K562 (cell line): ENCODE data around the gene MAP1LC3B2. TPM values are rescaled to one million over a fixed set of nuclear protein-coding genes. Genes with fewer than 3 reads are reported as not detected.

Experiments used
- ATAC-seq: fragments of 200-7000 bp; cut with Tn5 transposase; 3 replicates; pipeline ENCODE4 v1.9.1; 2020; ENCODE audit warnings: moderate library complexity
- BruUV-seq: library from RNA; stranded (reverse); fragments of 400-500 nt; replicated peaks from 2 replicates; lab custom pipeline; 2021; lab: Mats Ljungman, UMichigan
- CTCF ChIA-PET: fragments of 300-600 bp; formaldehyde crosslinking; extraction: SDS; loops from one replicate; lab custom pipeline; 2021; ENCODE audit warnings: low intra/inter-chr PET ratio; lab: Yijun Ruan, JAX
- POLR2A ChIA-PET: fragments of 300-600, 350-650 bp; sonication (Branson Sonifier 250); formaldehyde crosslinking; extraction: SDS; loops from one replicate; lab custom pipeline; 2021; ENCODE audit warnings: antibody characterized with exemption, inconsistent platforms; lab: Yijun Ruan, JAX
- DNase-seq, 4 experiments: peaks; one replicate each; pipeline versions ENCODE4 v3.0.0 to v3.0.0-alpha.2; 2011 to 2018; ENCODE audit warnings: low spot score in 3 of 4, mixed read lengths in 3 of 4; ENCODE audit errors: extremely low read depth in 1 of 4
- FAIRE-seq: peaks from 2 replicates; lab custom pipeline; 2011; peaks lifted over from hg19 to GRCh38; lab: Jason Lieb, UNC
- H2AFZ ChIP-seq: 2 replicates; pipeline ENCODE4 v1.6.0; 2011; ENCODE audit warnings: low read depth, low read length, control low read depth, inconsistent platforms
- H3K27ac ChIP-seq: fragments of 200-600 bp; 3 replicates; pipeline ENCODE4 v1.8.0; 2011; ENCODE audit warnings: low read depth, mild to moderate bottlenecking, control low read depth, inconsistent platforms, low read length, moderate library complexity, mixed read lengths; ENCODE audit errors: extremely low read depth
- H3K27me3 ChIP-seq, 2 experiments: fragments of 300-600 bp in 1 of 2; 2 replicates in 1 of 2; 3 replicates in 1 of 2; pipeline versions ENCODE4 v1.6.0 to v1.8.0; 2011; ENCODE audit warnings: inconsistent platforms in 2 of 2, low read length in 2 of 2, mild to moderate bottlenecking in 1 of 2, mixed read lengths in 1 of 2, moderate library complexity in 1 of 2; ENCODE audit not compliant: control insufficient read depth in 2 of 2, insufficient read depth in 2 of 2
- H3K36me3 ChIP-seq: fragments of 300-600 bp; 3 replicates; pipeline ENCODE4 v1.8.0; 2011; ENCODE audit warnings: mild to moderate bottlenecking, low read length, inconsistent platforms; ENCODE audit not compliant: control insufficient read depth, insufficient read depth
- H3K4me1 ChIP-seq, 2 experiments: fragments of 200-600 bp in 1 of 2; replicated peaks in 1 of 2; 2 replicates in 1 of 2; 3 replicates in 1 of 2; pipeline versions ENCODE4 v1.5.1 to v1.8.0; 2011; ENCODE audit warnings: inconsistent platforms in 2 of 2, low read length in 2 of 2, mild to moderate bottlenecking in 1 of 2, mixed read lengths in 1 of 2, moderate library complexity in 1 of 2; ENCODE audit not compliant: control insufficient read depth in 2 of 2, insufficient read depth in 2 of 2
- H3K4me2 ChIP-seq: 2 replicates; pipeline ENCODE4 v1.6.1; 2011; ENCODE audit warnings: low read length, control low read depth, inconsistent platforms, mixed read lengths; ENCODE audit not compliant: insufficient read depth
- H3K4me3 ChIP-seq: fragments of 200-600 bp; sonication (generic), shearing (Covaris generic); 2 replicates; pipeline ENCODE4 v1.5.1; 2016; ENCODE audit warnings: control low read depth, inconsistent platforms
- H3K79me2 ChIP-seq: fragments of 200-600 bp; 3 replicates; pipeline ENCODE4 v1.8.0; 2011; ENCODE audit warnings: low read length, inconsistent platforms; ENCODE audit not compliant: control insufficient read depth, insufficient read depth
- H3K9ac ChIP-seq, 2 experiments: 2 replicates each; pipeline versions ENCODE4 v1.6.0 to v1.6.1; 2011; ENCODE audit warnings: low read depth in 2 of 2, low read length in 2 of 2, control low read depth in 1 of 2, inconsistent platforms in 1 of 2, mild to moderate bottlenecking in 1 of 2, mixed read lengths in 1 of 2; ENCODE audit not compliant: insufficient read depth in 1 of 2
- H3K9me1 ChIP-seq: one replicate; pipeline ENCODE4 v1.6.0; 2011; ENCODE audit warnings: inconsistent platforms, mild to moderate bottlenecking, low read length, moderate library complexity; ENCODE audit not compliant: control insufficient read depth, insufficient read depth
- H3K9me3 ChIP-seq: replicated peaks from 2 replicates; pipeline ENCODE4 v1.5.1; 2011; ENCODE audit warnings: low read depth, low read length, inconsistent platforms; ENCODE audit not compliant: control insufficient read depth, insufficient read depth
- H4K20me1 ChIP-seq: replicated peaks from 2 replicates; pipeline ENCODE4 v1.6.1; 2011; ENCODE audit warnings: low read length, inconsistent platforms, mixed read lengths; ENCODE audit not compliant: control insufficient read depth, insufficient read depth
- CHD1 ChIP-seq: fragments of 200-600 bp; sonication (generic); IDR thresholded peaks from one replicate; pipeline ENCODE4 v1.6.1; 2012; ENCODE audit warnings: mild to moderate bottlenecking, moderate library complexity, low read length, inconsistent platforms
- HMBOX1 ChIP-seq: sonication (generic); IDR thresholded peaks from 2 replicates; pipeline ENCODE4 v1.6.1; 2016
- HNRNPH1 ChIP-seq: fragments of 200-400 bp; formaldehyde crosslinking; optimal IDR thresholded peaks from 2 replicates; pipeline ENCODE3; 2017; ENCODE audit warnings: low read depth, mild to moderate bottlenecking, low read length, moderate library complexity
- MYBL2 ChIP-seq, 2 experiments: fragments of 450-650 bp in 1 of 2; sonication (generic) in 1 of 2; formaldehyde crosslinking in 1 of 2; IDR thresholded peaks; 2 replicates each; pipeline versions ENCODE4 v1.6.1 to v1.8.1; 2017 to 2022; ENCODE audit warnings: borderline replicate concordance in 1 of 2, inconsistent platforms in 1 of 2, low read depth in 1 of 2, mild to moderate bottlenecking in 1 of 2, missing genetic modification reagents in 1 of 2, moderate library complexity in 1 of 2
- NFE2 ChIP-seq: IDR thresholded peaks from 2 replicates; pipeline ENCODE4 v1.6.1; 2014; ENCODE audit warnings: antibody characterized with exemption, low read depth
- RBBP5 ChIP-seq: fragments of 200-600 bp; sonication (generic); IDR thresholded peaks from 2 replicates; pipeline ENCODE4 v1.6.1; 2012; ENCODE audit warnings: borderline replicate concordance, mild to moderate bottlenecking, low read length, control low read depth, inconsistent platforms; ENCODE audit not compliant: insufficient read depth, poor library complexity, severe bottlenecking
- RFX1 ChIP-seq: fragments of 450-650 bp; IDR thresholded peaks from 2 replicates; pipeline ENCODE4 v1.6.1; 2016; ENCODE audit warnings: mild to moderate bottlenecking, moderate library complexity
- WGBS: fragments of 100-300 bp; shearing (Covaris generic); methylation state at CpG from one replicate; pipeline ENCODE4 v1.1.6; 2016; ENCODE audit warnings: low coverage, mixed read lengths; ENCODE audit not compliant: insufficient coverage; ENCODE audit errors: missing lambda C conversion rate; 5-methylcytosine and 5-hydroxymethylcytosine counted together
- in situ Hi-C: fragments of 300-500 bp; cut with MboI; formaldehyde crosslinking; loops from 4 replicates; pipeline ENCODE4 v1.15.0; 2018; ENCODE audit warnings: inconsistent platforms, mixed read lengths
- intact Hi-C: fragments of 100-400 bp; cut with micrococcal nuclease; formaldehyde crosslinking; loops from 2 replicates; pipeline ENCODE4 v1.14.2; 2022
- polyA plus RNA-seq, 8 experiments: library from polyadenylated mRNA; depleted of rRNA in 4 of 8; stranded (reverse) in 5 of 8; unstranded in 3 of 8; fragments of >200 nt; fragmentation: Nextera tagmentation in 2 of 8; fragmentation: Illumina TruSeq in 1 of 8; extraction: Ambion mirVana in 2 of 8; extraction: Trizol in 1 of 8; gene quantifications; 2 replicates each; pipeline versions ENCODE4 v1.2.1 to v1.2.3, GENCODE V29; 2011 to 2014; ENCODE audit warnings: inconsistent platforms in 1 of 8, missing spikeins in 1 of 8
- total RNA-seq, 7 experiments: library from RNA; depleted of rRNA in 6 of 7; stranded (reverse); fragments of >200 nt in 6 of 7; fragmentation: Illumina TruSeq in 2 of 7; extraction: Trizol in 2 of 7; gene quantifications; 2 replicates each; pipeline versions ENCODE4 v1.2.1 to v1.2.3, GENCODE V29; 2011 to 2021; ENCODE audit warnings: low replicate concordance in 1 of 7
- TF ChIP-seq, protein P1 (sequence below): sonication (generic); formaldehyde crosslinking; IDR thresholded peaks from 2 replicates; pipeline ENCODE4 v1.8.1; 2023; ENCODE audit warnings: mild to moderate bottlenecking, missing genetic modification reagents
- TF ChIP-seq, protein P2 (sequence below), 2 experiments: fragments of 450-650 bp in 1 of 2; IDR thresholded peaks; 2 replicates each; pipeline ENCODE4 v1.6.1; 2011 to 2017; ENCODE audit warnings: low read depth in 2 of 2, antibody characterized with exemption in 1 of 2, borderline replicate concordance in 1 of 2, low read length in 1 of 2, mild to moderate bottlenecking in 1 of 2, mixed read lengths in 1 of 2; ENCODE audit not compliant: control insufficient read depth in 1 of 2
- TF ChIP-seq, protein P3 (sequence below), 3 experiments: IDR thresholded peaks in 2 of 3; conservative IDR thresholded peaks in 1 of 3; 2 replicates each; pipeline ENCODE4 v1.5.1; 2011 to 2012; ENCODE audit warnings: low read length in 3 of 3, mild to moderate bottlenecking in 3 of 3, control low read depth in 2 of 3, improper control_type of control experiment in 1 of 3, inconsistent platforms in 1 of 3, low read depth in 1 of 3, mixed read lengths in 1 of 3, moderate library complexity in 1 of 3; ENCODE audit not compliant: insufficient read depth in 2 of 3

Gene MAP1LC3B2
- total and polyA plus RNA-seq, 9 of the 15 experiments (the other 6 are each of a cell fraction or from before 2014, with no cell fraction given) = 0.53 to 2.8 (median 0.76) TPM; not detected in 2

- no peak overlapping the region for H3K4me2 ChIP-seq
- no peak overlapping the region for H3K27ac ChIP-seq
- H3K79me2 ChIP-seq = no peaks in the 10 kb centered on the region
- no peaks in the 10 kb centered on the region for H3K36me3 ChIP-seq
- ChIA-PET CTCF (no interaction called here), POLR2A (interaction anchor here (0.7 to 0.8 kb wide), 2 partner anchors 9 to 560 kb away, joined by 3 to 4 read pairs; no protein-coding TSS in a partner anchor)
- H3K9me1 ChIP-seq = no peaks in the 10 kb centered on the region
- peaks cover 0 to 6% of the 10 kb centered on the region in 2 experiments; a peak in 3 of 5 replicates for H3K27me3 ChIP-seq
- H3K9ac ChIP-seq = no peak overlapping the region
- 0 out of 2 replicates have a peak overlapping the region, but pooled peaks have one; percentile 14 for H2AFZ ChIP-seq
- FAIRE-seq = no peak
- intact Hi-C loops (no loop called here), in situ Hi-C loops (no loop called here)
- H3K9me3 ChIP-seq = peaks cover 2% of the 10 kb centered on the region
- no peak overlapping the region for H3K4me3 ChIP-seq
- DNase-seq = no peak
- WGBS = 33% methylated on average over 16 of the region's 16 CpGs
- H4K20me1 ChIP-seq = no peaks in the 10 kb centered on the region
- no TSS peak for BruUV-seq
- H3K4me1 ChIP-seq = no peaks in the 10 kb centered on the region; a peak in 1 of 5 replicates
- no peak for ATAC-seq
- TF ChIP-seq, protein P1, sequence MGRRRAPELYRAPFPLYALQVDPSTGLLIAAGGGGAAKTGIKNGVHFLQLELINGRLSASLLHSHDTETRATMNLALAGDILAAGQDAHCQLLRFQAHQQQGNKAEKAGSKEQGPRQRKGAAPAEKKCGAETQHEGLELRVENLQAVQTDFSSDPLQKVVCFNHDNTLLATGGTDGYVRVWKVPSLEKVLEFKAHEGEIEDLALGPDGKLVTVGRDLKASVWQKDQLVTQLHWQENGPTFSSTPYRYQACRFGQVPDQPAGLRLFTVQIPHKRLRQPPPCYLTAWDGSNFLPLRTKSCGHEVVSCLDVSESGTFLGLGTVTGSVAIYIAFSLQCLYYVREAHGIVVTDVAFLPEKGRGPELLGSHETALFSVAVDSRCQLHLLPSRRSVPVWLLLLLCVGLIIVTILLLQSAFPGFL (CRISPR knock-in tag) = no peak
- TF ChIP-seq HMBOX1 = no peak
- TF ChIP-seq RBBP5 = no peak
- TF ChIP-seq, protein P2, sequence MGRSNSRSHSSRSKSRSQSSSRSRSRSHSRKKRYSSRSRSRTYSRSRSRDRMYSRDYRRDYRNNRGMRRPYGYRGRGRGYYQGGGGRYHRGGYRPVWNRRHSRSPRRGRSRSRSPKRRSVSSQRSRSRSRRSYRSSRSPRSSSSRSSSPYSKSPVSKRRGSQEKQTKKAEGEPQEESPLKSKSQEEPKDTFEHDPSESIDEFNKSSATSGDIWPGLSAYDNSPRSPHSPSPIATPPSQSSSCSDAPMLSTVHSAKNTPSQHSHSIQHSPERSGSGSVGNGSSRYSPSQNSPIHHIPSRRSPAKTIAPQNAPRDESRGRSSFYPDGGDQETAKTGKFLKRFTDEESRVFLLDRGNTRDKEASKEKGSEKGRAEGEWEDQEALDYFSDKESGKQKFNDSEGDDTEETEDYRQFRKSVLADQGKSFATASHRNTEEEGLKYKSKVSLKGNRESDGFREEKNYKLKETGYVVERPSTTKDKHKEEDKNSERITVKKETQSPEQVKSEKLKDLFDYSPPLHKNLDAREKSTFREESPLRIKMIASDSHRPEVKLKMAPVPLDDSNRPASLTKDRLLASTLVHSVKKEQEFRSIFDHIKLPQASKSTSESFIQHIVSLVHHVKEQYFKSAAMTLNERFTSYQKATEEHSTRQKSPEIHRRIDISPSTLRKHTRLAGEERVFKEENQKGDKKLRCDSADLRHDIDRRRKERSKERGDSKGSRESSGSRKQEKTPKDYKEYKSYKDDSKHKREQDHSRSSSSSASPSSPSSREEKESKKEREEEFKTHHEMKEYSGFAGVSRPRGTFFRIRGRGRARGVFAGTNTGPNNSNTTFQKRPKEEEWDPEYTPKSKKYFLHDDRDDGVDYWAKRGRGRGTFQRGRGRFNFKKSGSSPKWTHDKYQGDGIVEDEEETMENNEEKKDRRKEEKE (IDR thresholded peaks at IDR 0.05; ENCODE audit: borderline replicate concordance in 1 of 2, control insufficient read depth in 1 of 2, low read depth in 2 of 2, low read length in 1 of 2) = no peak
- TF ChIP-seq CHD1 = no peak
- TF ChIP-seq RFX1 = no peak
- TF ChIP-seq MYBL2 (IDR thresholded peaks at IDR 0.05; ENCODE audit: low read depth) = no peak
- no peak for TF ChIP-seq MYBL2 (CRISPR knock-in tag; IDR thresholded peaks at IDR 0.05; ENCODE audit: borderline replicate concordance)
- no peak for TF ChIP-seq NFE2
- TF ChIP-seq, protein P3, sequence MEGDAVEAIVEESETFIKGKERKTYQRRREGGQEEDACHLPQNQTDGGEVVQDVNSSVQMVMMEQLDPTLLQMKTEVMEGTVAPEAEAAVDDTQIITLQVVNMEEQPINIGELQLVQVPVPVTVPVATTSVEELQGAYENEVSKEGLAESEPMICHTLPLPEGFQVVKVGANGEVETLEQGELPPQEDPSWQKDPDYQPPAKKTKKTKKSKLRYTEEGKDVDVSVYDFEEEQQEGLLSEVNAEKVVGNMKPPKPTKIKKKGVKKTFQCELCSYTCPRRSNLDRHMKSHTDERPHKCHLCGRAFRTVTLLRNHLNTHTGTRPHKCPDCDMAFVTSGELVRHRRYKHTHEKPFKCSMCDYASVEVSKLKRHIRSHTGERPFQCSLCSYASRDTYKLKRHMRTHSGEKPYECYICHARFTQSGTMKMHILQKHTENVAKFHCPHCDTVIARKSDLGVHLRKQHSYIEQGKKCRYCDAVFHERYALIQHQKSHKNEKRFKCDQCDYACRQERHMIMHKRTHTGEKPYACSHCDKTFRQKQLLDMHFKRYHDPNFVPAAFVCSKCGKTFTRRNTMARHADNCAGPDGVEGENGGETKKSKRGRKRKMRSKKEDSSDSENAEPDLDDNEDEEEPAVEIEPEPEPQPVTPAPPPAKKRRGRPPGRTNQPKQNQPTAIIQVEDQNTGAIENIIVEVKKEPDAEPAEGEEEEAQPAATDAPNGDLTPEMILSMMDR (IDR thresholded peaks at IDR 0.05 in 2 of 3, conservative IDR thresholded peaks at IDR 0.05 in 1 of 3; ENCODE audit: insufficient read depth in 2 of 3, low read depth in 1 of 3, low read length in 3 of 3) = no peak
- TF ChIP-seq HNRNPH1 = no peak
Measured at GRCh38 chr12:116620492-116621191, 61.5 kb downstream of the MAP1LC3B2 start.
